A673 (cell line): ENCODE results near the gene CBR3. TPM values are rescaled to one million over a fixed set of nuclear protein-coding genes. Genes with fewer than 3 reads are reported as not detected.

Experiments used
- BruUV-seq: library from RNA; stranded (reverse); fragments of 400-500 nt; replicated peaks from 2 replicates; lab custom pipeline; 2021; lab: Mats Ljungman, UMichigan
- CTCF ChIA-PET: fragments of 300-600 bp; sonication (Branson Sonifier 250); formaldehyde crosslinking; loops from one replicate; lab custom pipeline; 2022; ENCODE audit warnings: antibody characterized with exemption; lab: Charles Lee
- POLR2A ChIA-PET: fragments of 300-600 bp; sonication (Branson Sonifier 250); formaldehyde crosslinking; loops from one replicate; lab custom pipeline; 2022; ENCODE audit warnings: antibody characterized with exemption; ENCODE audit not compliant: low non-redundant PET; lab: Charles Lee
- DNase-seq: peaks from one replicate; pipeline ENCODE4 v3.0.0-alpha.2; 2015; ENCODE audit warnings: low spot score
- H3K27ac ChIP-seq: fragments of 200-600 bp; sonication (generic); 2 replicates; pipeline ENCODE4 v1.5.1; 2016; ENCODE audit warnings: mixed run types, low read depth, mild to moderate bottlenecking, mixed read lengths, antibody characterized with exemption, low read length; ENCODE audit not compliant: poor library complexity, severe bottlenecking
- H3K27me3 ChIP-seq: fragments of 200-600 bp; sonication (generic); replicated peaks from 2 replicates; pipeline ENCODE4 v1.6.1; 2017; ENCODE audit warnings: mixed run types, low read depth, mild to moderate bottlenecking, mixed read lengths, antibody characterized with exemption, low read length; ENCODE audit not compliant: insufficient read depth, poor library complexity
- H3K36me3 ChIP-seq: fragments of 200-600 bp; sonication (generic); 2 replicates; pipeline ENCODE4 v1.6.1; 2016; ENCODE audit warnings: mixed run types, mild to moderate bottlenecking, mixed read lengths, antibody characterized with exemption, low read length; ENCODE audit not compliant: insufficient read depth, poor library complexity, severe bottlenecking
- H3K4me1 ChIP-seq: fragments of 200-600 bp; sonication (generic); 2 replicates; pipeline ENCODE4 v1.6.1; 2017; ENCODE audit warnings: mixed run types, mild to moderate bottlenecking, mixed read lengths, antibody characterized with exemption, low read length; ENCODE audit not compliant: insufficient read depth, poor library complexity, severe bottlenecking
- H3K4me3 ChIP-seq: fragments of 200-600 bp; sonication (generic); 2 replicates; pipeline ENCODE4 v1.5.1; 2016; ENCODE audit warnings: low read depth, mixed run types, mild to moderate bottlenecking, mixed read lengths, low read length; ENCODE audit not compliant: poor library complexity, severe bottlenecking
- H3K9me3 ChIP-seq: fragments of 200-600 bp; sonication (generic); 2 replicates; pipeline ENCODE4 v1.6.1; 2016; ENCODE audit warnings: mixed run types, low read depth, mild to moderate bottlenecking, mixed read lengths, antibody characterized with exemption, low read length; ENCODE audit not compliant: poor library complexity, severe bottlenecking
- EZH2 ChIP-seq: fragments of 200-600 bp; sonication (generic); IDR thresholded peaks from 2 replicates; pipeline ENCODE4 v1.6.1; 2017; ENCODE audit warnings: borderline replicate concordance, low read depth, mild to moderate bottlenecking, mixed read lengths, antibody characterized with exemption, low read length; ENCODE audit not compliant: poor library complexity, severe bottlenecking
- intact Hi-C: fragments of 100-400 bp; cut with micrococcal nuclease; formaldehyde crosslinking; loops from one replicate; pipeline ENCODE4 v1.10.0; 2022; ENCODE audit not compliant: unreplicated experiment
- total RNA-seq: library from RNA; stranded (reverse); gene quantifications from 2 replicates; pipeline ENCODE4 v1.2.3, GENCODE V29; 2021
- TF ChIP-seq, protein P1 (sequence below): fragments of 300-800, 200-600 bp; sonication (generic); conservative IDR thresholded peaks from 2 replicates; pipeline ENCODE4 v1.5.1; 2017; ENCODE audit warnings: low read depth, mild to moderate bottlenecking, antibody characterized with exemption, low read length, moderate library complexity, mixed read lengths

The CBR3 gene
- total RNA-seq, 1 experiment from 2014 or later: 12.3 TPM

DNA sequence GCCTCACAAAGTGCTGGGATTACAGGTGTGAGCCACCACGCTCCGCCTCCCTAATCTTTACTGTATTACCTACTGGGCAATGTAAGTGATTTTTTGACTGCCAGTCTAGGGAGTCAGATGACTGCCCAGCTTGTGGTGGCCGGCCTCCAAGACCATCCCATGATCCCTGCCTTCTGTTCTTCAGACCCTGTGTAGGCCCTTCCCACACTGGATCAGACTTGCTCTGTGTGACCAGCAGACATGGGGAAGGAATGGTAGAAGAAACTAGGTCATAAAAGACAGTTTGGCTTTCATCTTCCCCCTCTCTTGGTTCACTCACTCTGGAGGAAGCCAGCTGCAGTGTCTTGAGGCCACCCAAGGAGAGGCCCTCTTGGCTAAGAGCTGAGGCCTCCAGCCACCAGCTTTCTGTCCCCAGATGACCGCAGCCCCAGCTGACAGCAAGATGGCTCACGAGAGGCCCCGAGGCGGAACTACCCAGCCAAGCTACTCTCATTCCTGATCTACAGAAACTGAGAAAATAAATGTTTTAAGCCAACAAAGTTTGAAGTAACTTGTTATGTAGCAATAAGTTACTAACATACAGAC is 14.5 kb upstream of the CBR3 start:
- ChIA-PET POLR2A (no interaction called here), CTCF (no interaction called here)
- Histone ChIP-seq H3K4me3 (no peak overlapping the region), H3K27ac (no peak overlapping the region), H3K4me1 (no peaks in the 10 kb centered on the region), H3K36me3 (no peaks in the 10 kb centered on the region), H3K27me3 (no peaks in the 10 kb centered on the region), H3K9me3 (no peaks in the 10 kb centered on the region)
- TF ChIP-seq EZH2: no peak
- TF ChIP-seq, protein P1, sequence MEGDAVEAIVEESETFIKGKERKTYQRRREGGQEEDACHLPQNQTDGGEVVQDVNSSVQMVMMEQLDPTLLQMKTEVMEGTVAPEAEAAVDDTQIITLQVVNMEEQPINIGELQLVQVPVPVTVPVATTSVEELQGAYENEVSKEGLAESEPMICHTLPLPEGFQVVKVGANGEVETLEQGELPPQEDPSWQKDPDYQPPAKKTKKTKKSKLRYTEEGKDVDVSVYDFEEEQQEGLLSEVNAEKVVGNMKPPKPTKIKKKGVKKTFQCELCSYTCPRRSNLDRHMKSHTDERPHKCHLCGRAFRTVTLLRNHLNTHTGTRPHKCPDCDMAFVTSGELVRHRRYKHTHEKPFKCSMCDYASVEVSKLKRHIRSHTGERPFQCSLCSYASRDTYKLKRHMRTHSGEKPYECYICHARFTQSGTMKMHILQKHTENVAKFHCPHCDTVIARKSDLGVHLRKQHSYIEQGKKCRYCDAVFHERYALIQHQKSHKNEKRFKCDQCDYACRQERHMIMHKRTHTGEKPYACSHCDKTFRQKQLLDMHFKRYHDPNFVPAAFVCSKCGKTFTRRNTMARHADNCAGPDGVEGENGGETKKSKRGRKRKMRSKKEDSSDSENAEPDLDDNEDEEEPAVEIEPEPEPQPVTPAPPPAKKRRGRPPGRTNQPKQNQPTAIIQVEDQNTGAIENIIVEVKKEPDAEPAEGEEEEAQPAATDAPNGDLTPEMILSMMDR: no peak
- intact Hi-C loops: no loop called here
- no peak for DNase-seq
- no TSS peak for BruUV-seq

DNA sequence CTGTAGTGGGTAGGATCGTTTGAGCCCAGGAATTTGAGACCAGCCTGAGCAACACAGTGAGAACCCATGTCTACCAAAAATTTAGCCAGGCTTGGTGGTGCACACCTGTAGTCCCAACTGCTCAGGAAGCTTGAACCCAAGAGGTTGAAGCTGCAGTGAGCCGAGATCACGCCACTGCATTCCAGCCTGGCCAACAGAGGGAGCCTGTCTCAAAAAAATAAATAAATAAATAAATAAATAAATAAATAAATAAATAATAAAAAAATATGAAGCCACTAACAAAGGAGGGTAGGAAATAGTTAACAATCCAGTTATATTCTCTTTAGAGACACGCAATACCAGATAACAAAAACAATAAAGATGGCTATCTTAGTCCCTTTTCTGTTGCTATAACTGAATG is 11.9 kb upstream of the CBR3 start:
- H3K4me1 ChIP-seq: no peaks in the 10 kb centered on the region
- no TSS peak for BruUV-seq
- DNase-seq: no peak
- no peaks in the 10 kb centered on the region for H3K27me3 ChIP-seq
- POLR2A ChIA-PET: interaction anchor here (0.6 kb wide), 1 partner anchor 47 kb away, joined by 4 read pairs; no protein-coding TSS in a partner anchor
- no peaks in the 10 kb centered on the region for H3K9me3 ChIP-seq
- TF ChIP-seq EZH2: no peak
- TF ChIP-seq, protein P1: peak; percentile 61
- CTCF ChIA-PET: interaction anchor here (0.6 kb wide), 1 partner anchor 716 kb away, joined by 5 read pairs; no protein-coding TSS in a partner anchor
- no peak overlapping the region for H3K4me3 ChIP-seq
- intact Hi-C loops: no loop called here
- no peaks in the 10 kb centered on the region for H3K36me3 ChIP-seq
- no peak overlapping the region for H3K27ac ChIP-seq

DNA sequence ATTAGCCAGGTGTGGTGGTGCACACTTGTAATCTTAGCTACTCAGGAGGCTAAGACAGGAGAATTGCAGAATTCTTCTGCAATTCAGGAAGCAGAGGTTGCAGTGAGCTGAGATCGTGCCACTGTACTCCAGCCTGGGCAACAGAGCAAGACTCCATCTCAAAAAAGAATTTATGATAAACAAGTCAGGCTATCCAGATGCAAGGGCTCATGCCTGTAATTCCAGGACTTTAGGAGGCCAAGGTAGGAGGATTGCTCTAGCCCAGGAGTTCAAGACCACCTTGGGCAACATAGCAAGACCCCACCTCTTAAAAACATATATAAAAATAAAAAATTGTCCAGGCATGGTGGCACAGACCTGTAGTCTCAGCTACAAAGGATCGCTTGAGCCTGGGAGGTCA is 10.5 kb upstream of the CBR3 start:
- no TSS peak for BruUV-seq
- Histone ChIP-seq H3K27ac (no peak overlapping the region), H3K4me3 (no peak overlapping the region), H3K4me1 (no peaks in the 10 kb centered on the region), H3K36me3 (no peaks in the 10 kb centered on the region), H3K9me3 (no peaks in the 10 kb centered on the region), H3K27me3 (no peaks in the 10 kb centered on the region)
- no peak for DNase-seq
- intact Hi-C loops: no loop called here
- TF ChIP-seq, protein P1: no peak
- TF ChIP-seq EZH2: no peak
- ChIA-PET CTCF (no interaction called here), POLR2A (no interaction called here)
